ENCODE results near the gene TLCD1.

TLCD1 gene

GRCh38 chr17:28675490-28675889, 50.5 kb downstream of the TLCD1 start:
- no peak for DNase-seq

Measured in cortex of kidney (tissue), 1 donor.